ENCODE measurements around the gene MEGF11.

GRCh38 chr15:65970937-65971740, 282.4 kb downstream of the MEGF11 start:
- TF ChIP-seq CTCF (IDR thresholded peaks at IDR 0.05) (no peak), EZH2 (IDR thresholded peaks at IDR 0.05) (no peak), EZH2phosphoT487 (IDR thresholded peaks at IDR 0.05) (no peak)

All from neural progenitor cell (in vitro differentiated cells).